ENCODE data around the gene CCDC33. TPM values are rescaled to one million over a fixed set of nuclear protein-coding genes. Genes with fewer than 3 reads are reported as not detected.

CCDC33 gene
- total and polyA plus RNA-seq, 10 of the 15 experiments (the other 5 are each of a cell fraction or from before 2014, with no cell fraction given), result 0.57 to 5.8 (median 4.3) TPM

DNA sequence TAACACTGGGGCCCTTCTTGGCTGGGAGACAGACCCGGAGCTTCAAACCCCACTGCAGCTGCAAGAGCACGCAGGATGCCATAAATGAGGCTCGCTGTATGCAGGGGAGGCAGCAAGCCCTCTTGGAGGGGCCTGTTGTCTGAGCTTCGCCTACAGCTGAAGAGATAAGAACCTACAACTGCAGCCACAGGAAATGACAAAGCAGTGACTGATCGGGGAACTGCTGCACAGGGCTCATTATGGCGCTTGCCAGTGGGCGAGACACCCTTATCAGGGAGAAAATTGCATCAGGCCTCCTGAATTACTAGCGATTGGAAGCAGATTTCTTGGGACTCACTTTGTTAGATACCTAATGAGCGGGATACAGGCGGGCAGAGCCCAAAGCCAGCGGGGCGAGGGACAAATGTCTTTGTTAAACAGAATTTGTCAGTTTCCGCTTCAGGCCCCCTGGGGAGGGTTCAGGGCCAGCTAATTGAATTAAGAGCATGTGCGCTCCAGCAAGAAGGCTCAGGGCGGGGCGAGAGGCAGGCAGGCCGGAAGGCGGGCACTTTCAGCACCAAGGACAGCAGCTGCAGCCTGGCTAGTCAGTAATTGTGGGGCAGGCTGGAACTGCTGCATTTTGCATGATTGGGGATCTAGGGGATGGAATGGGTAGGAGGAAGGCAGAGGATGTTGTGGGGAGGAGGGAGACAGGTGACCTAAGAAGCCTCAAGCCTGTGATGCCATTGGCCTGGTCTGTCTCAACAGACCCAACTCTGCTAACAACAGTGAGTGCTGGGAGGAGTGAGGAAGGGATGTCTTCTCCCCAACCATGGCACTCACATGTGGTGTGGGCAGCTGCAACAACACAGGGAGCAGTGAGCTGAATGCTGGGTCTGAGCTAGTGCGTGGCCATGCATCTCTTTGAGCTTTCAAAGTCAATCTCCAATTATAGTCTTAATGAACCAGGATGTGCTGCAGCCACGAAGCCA is 55.3 kb downstream of the CCDC33 start (continued):
- TF ChIP-seq, protein P1, sequence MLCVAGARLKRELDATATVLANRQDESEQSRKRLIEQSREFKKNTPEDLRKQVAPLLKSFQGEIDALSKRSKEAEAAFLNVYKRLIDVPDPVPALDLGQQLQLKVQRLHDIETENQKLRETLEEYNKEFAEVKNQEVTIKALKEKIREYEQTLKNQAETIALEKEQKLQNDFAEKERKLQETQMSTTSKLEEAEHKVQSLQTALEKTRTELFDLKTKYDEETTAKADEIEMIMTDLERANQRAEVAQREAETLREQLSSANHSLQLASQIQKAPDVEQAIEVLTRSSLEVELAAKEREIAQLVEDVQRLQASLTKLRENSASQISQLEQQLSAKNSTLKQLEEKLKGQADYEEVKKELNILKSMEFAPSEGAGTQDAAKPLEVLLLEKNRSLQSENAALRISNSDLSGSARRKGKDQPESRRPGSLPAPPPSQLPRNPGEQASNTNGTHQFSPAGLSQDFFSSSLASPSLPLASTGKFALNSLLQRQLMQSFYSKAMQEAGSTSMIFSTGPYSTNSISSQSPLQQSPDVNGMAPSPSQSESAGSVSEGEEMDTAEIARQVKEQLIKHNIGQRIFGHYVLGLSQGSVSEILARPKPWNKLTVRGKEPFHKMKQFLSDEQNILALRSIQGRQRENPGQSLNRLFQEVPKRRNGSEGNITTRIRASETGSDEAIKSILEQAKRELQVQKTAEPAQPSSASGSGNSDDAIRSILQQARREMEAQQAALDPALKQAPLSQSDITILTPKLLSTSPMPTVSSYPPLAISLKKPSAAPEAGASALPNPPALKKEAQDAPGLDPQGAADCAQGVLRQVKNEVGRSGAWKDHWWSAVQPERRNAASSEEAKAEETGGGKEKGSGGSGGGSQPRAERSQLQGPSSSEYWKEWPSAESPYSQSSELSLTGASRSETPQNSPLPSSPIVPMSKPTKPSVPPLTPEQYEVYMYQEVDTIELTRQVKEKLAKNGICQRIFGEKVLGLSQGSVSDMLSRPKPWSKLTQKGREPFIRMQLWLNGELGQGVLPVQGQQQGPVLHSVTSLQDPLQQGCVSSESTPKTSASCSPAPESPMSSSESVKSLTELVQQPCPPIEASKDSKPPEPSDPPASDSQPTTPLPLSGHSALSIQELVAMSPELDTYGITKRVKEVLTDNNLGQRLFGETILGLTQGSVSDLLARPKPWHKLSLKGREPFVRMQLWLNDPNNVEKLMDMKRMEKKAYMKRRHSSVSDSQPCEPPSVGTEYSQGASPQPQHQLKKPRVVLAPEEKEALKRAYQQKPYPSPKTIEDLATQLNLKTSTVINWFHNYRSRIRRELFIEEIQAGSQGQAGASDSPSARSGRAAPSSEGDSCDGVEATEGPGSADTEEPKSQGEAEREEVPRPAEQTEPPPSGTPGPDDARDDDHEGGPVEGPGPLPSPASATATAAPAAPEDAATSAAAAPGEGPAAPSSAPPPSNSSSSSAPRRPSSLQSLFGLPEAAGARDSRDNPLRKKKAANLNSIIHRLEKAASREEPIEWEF (IDR thresholded peaks at IDR 0.05; ENCODE audit: insufficient replicate concordance, low read depth, low read length), result no peak
- TF ChIP-seq ZNF207 (IDR thresholded peaks at IDR 0.05; ENCODE audit: borderline replicate concordance) (no peak), ZNF217 (IDR thresholded peaks at IDR 0.05) (no peak), RBBP5 (conservative IDR thresholded peaks at IDR 0.05) (no peak), ATF7 (IDR thresholded peaks at IDR 0.05; ENCODE audit: low read depth) (no peak), YY1 (IDR thresholded peaks at IDR 0.05; ENCODE audit: low read depth, low read length) (no peak), RB1 (IDR thresholded peaks at IDR 0.05; ENCODE audit: borderline replicate concordance) (peak; percentile 42; the same call in 1 of the 2 replicates), SUPT20H (IDR thresholded peaks at IDR 0.05; ENCODE audit: borderline replicate concordance, control insufficient read depth, low read depth, low read length) (no peak), PAX5 (IDR thresholded peaks at IDR 0.05; ENCODE audit: borderline replicate concordance, low read depth, low read length) (no peak), TCF12 (IDR thresholded peaks at IDR 0.05; ENCODE audit: low read depth, low read length) (no peak), RAD51 (IDR thresholded peaks at IDR 0.05) (no peak)
- TF ChIP-seq, protein P2, sequence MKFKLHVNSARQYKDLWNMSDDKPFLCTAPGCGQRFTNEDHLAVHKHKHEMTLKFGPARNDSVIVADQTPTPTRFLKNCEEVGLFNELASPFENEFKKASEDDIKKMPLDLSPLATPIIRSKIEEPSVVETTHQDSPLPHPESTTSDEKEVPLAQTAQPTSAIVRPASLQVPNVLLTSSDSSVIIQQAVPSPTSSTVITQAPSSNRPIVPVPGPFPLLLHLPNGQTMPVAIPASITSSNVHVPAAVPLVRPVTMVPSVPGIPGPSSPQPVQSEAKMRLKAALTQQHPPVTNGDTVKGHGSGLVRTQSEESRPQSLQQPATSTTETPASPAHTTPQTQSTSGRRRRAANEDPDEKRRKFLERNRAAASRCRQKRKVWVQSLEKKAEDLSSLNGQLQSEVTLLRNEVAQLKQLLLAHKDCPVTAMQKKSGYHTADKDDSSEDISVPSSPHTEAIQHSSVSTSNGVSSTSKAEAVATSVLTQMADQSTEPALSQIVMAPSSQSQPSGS (IDR thresholded peaks at IDR 0.05; ENCODE audit: low read length), result no peak
- TF ChIP-seq, protein P3, sequence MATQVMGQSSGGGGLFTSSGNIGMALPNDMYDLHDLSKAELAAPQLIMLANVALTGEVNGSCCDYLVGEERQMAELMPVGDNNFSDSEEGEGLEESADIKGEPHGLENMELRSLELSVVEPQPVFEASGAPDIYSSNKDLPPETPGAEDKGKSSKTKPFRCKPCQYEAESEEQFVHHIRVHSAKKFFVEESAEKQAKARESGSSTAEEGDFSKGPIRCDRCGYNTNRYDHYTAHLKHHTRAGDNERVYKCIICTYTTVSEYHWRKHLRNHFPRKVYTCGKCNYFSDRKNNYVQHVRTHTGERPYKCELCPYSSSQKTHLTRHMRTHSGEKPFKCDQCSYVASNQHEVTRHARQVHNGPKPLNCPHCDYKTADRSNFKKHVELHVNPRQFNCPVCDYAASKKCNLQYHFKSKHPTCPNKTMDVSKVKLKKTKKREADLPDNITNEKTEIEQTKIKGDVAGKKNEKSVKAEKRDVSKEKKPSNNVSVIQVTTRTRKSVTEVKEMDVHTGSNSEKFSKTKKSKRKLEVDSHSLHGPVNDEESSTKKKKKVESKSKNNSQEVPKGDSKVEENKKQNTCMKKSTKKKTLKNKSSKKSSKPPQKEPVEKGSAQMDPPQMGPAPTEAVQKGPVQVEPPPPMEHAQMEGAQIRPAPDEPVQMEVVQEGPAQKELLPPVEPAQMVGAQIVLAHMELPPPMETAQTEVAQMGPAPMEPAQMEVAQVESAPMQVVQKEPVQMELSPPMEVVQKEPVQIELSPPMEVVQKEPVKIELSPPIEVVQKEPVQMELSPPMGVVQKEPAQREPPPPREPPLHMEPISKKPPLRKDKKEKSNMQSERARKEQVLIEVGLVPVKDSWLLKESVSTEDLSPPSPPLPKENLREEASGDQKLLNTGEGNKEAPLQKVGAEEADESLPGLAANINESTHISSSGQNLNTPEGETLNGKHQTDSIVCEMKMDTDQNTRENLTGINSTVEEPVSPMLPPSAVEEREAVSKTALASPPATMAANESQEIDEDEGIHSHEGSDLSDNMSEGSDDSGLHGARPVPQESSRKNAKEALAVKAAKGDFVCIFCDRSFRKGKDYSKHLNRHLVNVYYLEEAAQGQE (IDR thresholded peaks at IDR 0.05; ENCODE audit: low read depth, low read length), result peak; percentile 100
- TF ChIP-seq, protein P4, sequence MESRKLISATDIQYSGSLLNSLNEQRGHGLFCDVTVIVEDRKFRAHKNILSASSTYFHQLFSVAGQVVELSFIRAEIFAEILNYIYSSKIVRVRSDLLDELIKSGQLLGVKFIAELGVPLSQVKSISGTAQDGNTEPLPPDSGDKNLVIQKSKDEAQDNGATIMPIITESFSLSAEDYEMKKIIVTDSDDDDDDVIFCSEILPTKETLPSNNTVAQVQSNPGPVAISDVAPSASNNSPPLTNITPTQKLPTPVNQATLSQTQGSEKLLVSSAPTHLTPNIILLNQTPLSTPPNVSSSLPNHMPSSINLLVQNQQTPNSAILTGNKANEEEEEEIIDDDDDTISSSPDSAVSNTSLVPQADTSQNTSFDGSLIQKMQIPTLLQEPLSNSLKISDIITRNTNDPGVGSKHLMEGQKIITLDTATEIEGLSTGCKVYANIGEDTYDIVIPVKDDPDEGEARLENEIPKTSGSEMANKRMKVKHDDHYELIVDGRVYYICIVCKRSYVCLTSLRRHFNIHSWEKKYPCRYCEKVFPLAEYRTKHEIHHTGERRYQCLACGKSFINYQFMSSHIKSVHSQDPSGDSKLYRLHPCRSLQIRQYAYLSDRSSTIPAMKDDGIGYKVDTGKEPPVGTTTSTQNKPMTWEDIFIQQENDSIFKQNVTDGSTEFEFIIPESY (IDR thresholded peaks at IDR 0.05), result no peak
- TF ChIP-seq, protein P5, sequence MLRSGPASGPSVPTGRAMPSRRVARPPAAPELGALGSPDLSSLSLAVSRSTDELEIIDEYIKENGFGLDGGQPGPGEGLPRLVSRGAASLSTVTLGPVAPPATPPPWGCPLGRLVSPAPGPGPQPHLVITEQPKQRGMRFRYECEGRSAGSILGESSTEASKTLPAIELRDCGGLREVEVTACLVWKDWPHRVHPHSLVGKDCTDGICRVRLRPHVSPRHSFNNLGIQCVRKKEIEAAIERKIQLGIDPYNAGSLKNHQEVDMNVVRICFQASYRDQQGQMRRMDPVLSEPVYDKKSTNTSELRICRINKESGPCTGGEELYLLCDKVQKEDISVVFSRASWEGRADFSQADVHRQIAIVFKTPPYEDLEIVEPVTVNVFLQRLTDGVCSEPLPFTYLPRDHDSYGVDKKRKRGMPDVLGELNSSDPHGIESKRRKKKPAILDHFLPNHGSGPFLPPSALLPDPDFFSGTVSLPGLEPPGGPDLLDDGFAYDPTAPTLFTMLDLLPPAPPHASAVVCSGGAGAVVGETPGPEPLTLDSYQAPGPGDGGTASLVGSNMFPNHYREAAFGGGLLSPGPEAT (IDR thresholded peaks at IDR 0.05; ENCODE audit: low read depth), result no peak

All from GM12878 (cell line).